Measurements from ENCODE around the gene GTSE1.

- TF ChIP-seq, protein P1, sequence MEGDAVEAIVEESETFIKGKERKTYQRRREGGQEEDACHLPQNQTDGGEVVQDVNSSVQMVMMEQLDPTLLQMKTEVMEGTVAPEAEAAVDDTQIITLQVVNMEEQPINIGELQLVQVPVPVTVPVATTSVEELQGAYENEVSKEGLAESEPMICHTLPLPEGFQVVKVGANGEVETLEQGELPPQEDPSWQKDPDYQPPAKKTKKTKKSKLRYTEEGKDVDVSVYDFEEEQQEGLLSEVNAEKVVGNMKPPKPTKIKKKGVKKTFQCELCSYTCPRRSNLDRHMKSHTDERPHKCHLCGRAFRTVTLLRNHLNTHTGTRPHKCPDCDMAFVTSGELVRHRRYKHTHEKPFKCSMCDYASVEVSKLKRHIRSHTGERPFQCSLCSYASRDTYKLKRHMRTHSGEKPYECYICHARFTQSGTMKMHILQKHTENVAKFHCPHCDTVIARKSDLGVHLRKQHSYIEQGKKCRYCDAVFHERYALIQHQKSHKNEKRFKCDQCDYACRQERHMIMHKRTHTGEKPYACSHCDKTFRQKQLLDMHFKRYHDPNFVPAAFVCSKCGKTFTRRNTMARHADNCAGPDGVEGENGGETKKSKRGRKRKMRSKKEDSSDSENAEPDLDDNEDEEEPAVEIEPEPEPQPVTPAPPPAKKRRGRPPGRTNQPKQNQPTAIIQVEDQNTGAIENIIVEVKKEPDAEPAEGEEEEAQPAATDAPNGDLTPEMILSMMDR (conservative IDR thresholded peaks at IDR 0.05; ENCODE audit: low read depth, low read length): no peak
- no peak for TF ChIP-seq EZH2 (IDR thresholded peaks at IDR 0.05; ENCODE audit: borderline replicate concordance, low read depth, low read length, poor library complexity, severe bottlenecking)
Observed at GRCh38 chr22:46357711-46358520, 61.2 kb downstream of the GTSE1 start.

Data from A673 (cell line).